GM19455 (cell line): ENCODE results near the gene TMEM150A.
"Not testable (repeated sequence)": the region's sequence is repeated elsewhere in the genome, so short reads cannot be mapped to it uniquely, and the experiment has no call there.

ENCODE experiments used
- ATAC-seq: cut with Tn5 transposase; IDR thresholded peaks from one replicate; pipeline ENCODE4 v1.9.1; 2021; ENCODE audit not compliant: unreplicated experiment

Gene TMEM150A

GRCh38 chr2:85611705-85612587 is 9.4 kb upstream of the TMEM150A start, which contains the start of gene C2orf68:
Gene C2orf68 (minus strand): TSS chr2:85612066. CDS start chr2:85611984, 82 bp downstream.
- ATAC-seq, result peak; percentile 68

- no peak for ATAC-seq
These were observed 8.8 kb upstream of the TMEM150A start for GRCh38 chr2:85611217-85611704.

- ATAC-seq, result no peak
These were observed 5.0 kb upstream of the TMEM150A start for GRCh38 chr2:85607268-85608215.

- no peak for ATAC-seq
These were observed 3.6 kb upstream of the TMEM150A start for GRCh38 chr2:85606116-85606455.

- ATAC-seq, result no peak
These were observed 3.1 kb upstream of the TMEM150A start for GRCh38 chr2:85605406-85606115.

- no peak for ATAC-seq
These were observed 2.3 kb upstream of the TMEM150A start for GRCh38 chr2:85604568-85605339.

GRCh38 chr2:85604133-85604444 is 1.6 kb upstream of the TMEM150A start:
- not testable (repeated sequence) for ATAC-seq

- peak; percentile 40 for ATAC-seq
These were observed 575 bp downstream of the TMEM150A start for GRCh38 chr2:85601771-85602475.

GRCh38 chr2:85600951-85601770 is 1.3 kb downstream of the TMEM150A start:
- no peak for ATAC-seq

GRCh38 chr2:85600235-85600575 is 2.3 kb downstream of the TMEM150A start:
- ATAC-seq, result no peak

- ATAC-seq, result no peak
These were observed 2.8 kb downstream of the TMEM150A start for GRCh38 chr2:85599468-85600234.

- no peak for ATAC-seq
These were observed 3.7 kb downstream of the TMEM150A start for GRCh38 chr2:85598594-85599340.

GRCh38 chr2:85597241-85597640 is 5.3 kb downstream of the TMEM150A start:
- no peak for ATAC-seq

- ATAC-seq, result no peak
These were observed 5.9 kb downstream of the TMEM150A start for GRCh38 chr2:85596486-85597143.

GRCh38 chr2:85596026-85596333 is 6.5 kb downstream of the TMEM150A start:
- ATAC-seq, result no peak

- peak; percentile 99 for ATAC-seq
These were observed 7.0 kb downstream of the TMEM150A start, which contains the start of gene RNF181 for GRCh38 chr2:85595301-85596025. Gene RNF181 (plus strand): TSS chr2:85595745. CDS start chr2:85595764, 19 bp downstream.
